OCI-LY7 (cell line): ENCODE data around the gene GALNTL6.

Experiments
- CTCF ChIP-seq: fragments of 200-600 bp; sonication (generic); conservative IDR thresholded peaks from 2 replicates; pipeline ENCODE4 v1.5.1; 2014; ENCODE audit warnings: mild to moderate bottlenecking, antibody characterized with exemption, low read length, moderate library complexity, mixed read lengths
- EZH2phosphoT487 ChIP-seq: fragments of 200-600 bp; sonication (generic); IDR thresholded peaks from 2 replicates; pipeline ENCODE4 v1.6.1; 2018; ENCODE audit warnings: low read depth, borderline replicate concordance, mild to moderate bottlenecking, mixed run types, antibody characterized with exemption, low read length, moderate library complexity, mixed read lengths

- TF ChIP-seq CTCF (no peak), EZH2phosphoT487 (no peak)
Observed at GRCh38 chr4:172068506-172068905, 255.3 kb downstream of the GALNTL6 start.
